ENCODE measurements around the gene ZNF385C.

ZNF385C gene

DNA sequence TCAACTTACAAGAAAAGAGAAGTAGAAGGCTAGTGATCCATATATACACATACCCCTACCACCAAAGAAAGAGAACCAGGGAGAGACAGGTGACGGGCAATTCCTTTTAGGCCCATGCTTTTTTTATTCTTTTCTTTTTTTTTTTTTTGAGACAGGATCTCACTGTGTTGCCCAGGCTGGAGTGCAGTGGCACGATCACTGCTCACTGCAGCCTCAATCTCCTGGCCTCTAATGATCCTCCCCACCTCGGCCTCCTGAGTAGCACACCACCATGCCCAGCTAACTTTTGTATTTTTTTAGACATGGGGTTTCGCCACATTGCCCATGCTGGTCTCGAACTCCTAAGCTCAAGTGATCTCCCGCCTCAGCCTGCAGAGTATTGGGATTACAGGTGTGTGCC is 29.1 kb upstream of the ZNF385C start:
- no peak for DNase-seq (ENCODE audit: insufficient read length, low spot score)
- FAIRE-seq, result no peak
- TF ChIP-seq PAX5 (IDR thresholded peaks at IDR 0.05; ENCODE audit: insufficient read depth, low read length, severe bottlenecking), result no peak
- no peak for TF ChIP-seq POLR2AphosphoS5 (IDR thresholded peaks at IDR 0.05; ENCODE audit: low read depth, low read length)
- no peak for TF ChIP-seq POU2F2 (IDR thresholded peaks at IDR 0.05; ENCODE audit: low read depth, low read length)
- TF ChIP-seq TAF1 (IDR thresholded peaks at IDR 0.05; ENCODE audit: low read depth, low read length), result no peak
- TF ChIP-seq POLR2A (IDR thresholded peaks at IDR 0.05; ENCODE audit: low read depth, low read length), result no peak
- TF ChIP-seq SPI1 (IDR thresholded peaks at IDR 0.05; ENCODE audit: low read depth, low read length), result no peak

DNA sequence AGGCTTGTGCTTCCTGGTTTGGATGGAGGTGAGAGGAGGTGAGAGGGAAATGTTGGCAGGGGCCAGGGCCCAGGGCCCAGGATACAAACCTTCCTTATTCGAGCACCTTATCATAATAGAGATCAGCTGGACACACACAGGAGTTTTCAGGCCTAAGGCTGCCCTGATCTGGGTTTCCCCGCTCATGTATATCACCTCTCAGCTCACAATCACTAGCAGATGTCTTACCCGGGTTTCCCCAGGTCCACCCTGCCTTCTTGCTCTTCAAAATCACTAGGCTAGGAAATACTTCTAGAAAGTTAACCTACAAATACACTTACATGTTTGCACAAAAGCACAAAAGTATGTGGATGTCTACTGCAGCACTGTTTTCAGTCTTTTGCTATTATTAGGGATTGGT is 28.6 kb upstream of the ZNF385C start:
- TF ChIP-seq POU2F2 (IDR thresholded peaks at IDR 0.05; ENCODE audit: low read depth, low read length) (no peak), TAF1 (IDR thresholded peaks at IDR 0.05; ENCODE audit: low read depth, low read length) (no peak), POLR2AphosphoS5 (IDR thresholded peaks at IDR 0.05; ENCODE audit: low read depth, low read length) (no peak), PAX5 (IDR thresholded peaks at IDR 0.05; ENCODE audit: insufficient read depth, low read length, severe bottlenecking) (no peak), POLR2A (IDR thresholded peaks at IDR 0.05; ENCODE audit: low read depth, low read length) (no peak), SPI1 (IDR thresholded peaks at IDR 0.05; ENCODE audit: low read depth, low read length) (no peak)
- no peak for DNase-seq (ENCODE audit: insufficient read length, low spot score)
- no peak for FAIRE-seq

DNA sequence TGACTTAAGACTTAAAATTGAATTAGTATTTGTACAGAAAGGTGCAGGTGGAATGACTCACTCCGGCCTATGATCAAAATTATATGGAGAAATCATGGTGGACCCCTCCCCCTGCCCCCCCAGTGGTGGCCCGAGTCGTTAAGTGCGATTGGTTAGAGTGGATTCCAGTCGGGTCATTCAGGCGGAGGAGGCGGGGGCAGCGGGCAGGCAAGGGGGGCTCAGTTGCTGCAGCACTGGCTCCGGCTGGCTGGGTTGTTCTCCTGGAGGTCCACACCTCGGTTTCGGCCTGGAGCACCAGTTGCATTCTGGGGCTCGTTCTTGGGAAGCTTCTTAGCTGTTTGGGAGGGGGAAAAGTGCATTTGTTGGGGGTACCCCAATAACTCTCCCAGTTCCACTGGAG is 27.3 kb upstream of the ZNF385C start:
- FAIRE-seq (no peak), DNase-seq (ENCODE audit: insufficient read length, low spot score) (no peak)
- no peak for TF ChIP-seq TAF1 (IDR thresholded peaks at IDR 0.05; ENCODE audit: low read depth, low read length)
- no peak for TF ChIP-seq PAX5 (IDR thresholded peaks at IDR 0.05; ENCODE audit: insufficient read depth, low read length, severe bottlenecking)
- no peak for TF ChIP-seq POLR2A (IDR thresholded peaks at IDR 0.05; ENCODE audit: low read depth, low read length)
- no peak for TF ChIP-seq SPI1 (IDR thresholded peaks at IDR 0.05; ENCODE audit: low read depth, low read length)
- TF ChIP-seq POU2F2 (IDR thresholded peaks at IDR 0.05; ENCODE audit: low read depth, low read length), result no peak
- TF ChIP-seq POLR2AphosphoS5 (IDR thresholded peaks at IDR 0.05; ENCODE audit: low read depth, low read length), result no peak

DNA sequence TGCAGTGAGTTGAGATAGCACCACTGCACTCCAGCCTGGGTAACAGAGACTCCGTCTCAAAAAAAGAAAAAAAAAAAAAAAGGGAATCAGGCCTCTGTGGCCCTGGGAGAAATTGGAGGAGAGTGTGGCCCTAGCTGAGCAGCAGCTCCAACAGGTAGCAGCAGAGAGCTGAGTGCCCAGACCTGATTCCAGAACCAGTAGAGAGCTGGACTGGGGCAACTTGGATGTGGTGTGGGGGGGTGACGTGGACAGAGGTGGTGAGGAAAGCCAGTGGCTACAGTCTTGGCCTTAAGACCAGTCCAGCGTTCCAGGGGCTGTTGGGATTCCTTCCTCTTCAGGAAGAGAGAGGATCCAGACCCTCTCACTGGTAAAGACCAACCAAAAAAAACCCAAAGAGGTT is 26.0 kb upstream of the ZNF385C start:
- TF ChIP-seq TAF1 (IDR thresholded peaks at IDR 0.05; ENCODE audit: low read depth, low read length) (no peak), POLR2A (IDR thresholded peaks at IDR 0.05; ENCODE audit: low read depth, low read length) (no peak), PAX5 (IDR thresholded peaks at IDR 0.05; ENCODE audit: insufficient read depth, low read length, severe bottlenecking) (no peak), POLR2AphosphoS5 (IDR thresholded peaks at IDR 0.05; ENCODE audit: low read depth, low read length) (no peak), SPI1 (IDR thresholded peaks at IDR 0.05; ENCODE audit: low read depth, low read length) (no peak), POU2F2 (IDR thresholded peaks at IDR 0.05; ENCODE audit: low read depth, low read length) (no peak)
- FAIRE-seq, result no peak
- no peak for DNase-seq (ENCODE audit: insufficient read length, low spot score)

DNA sequence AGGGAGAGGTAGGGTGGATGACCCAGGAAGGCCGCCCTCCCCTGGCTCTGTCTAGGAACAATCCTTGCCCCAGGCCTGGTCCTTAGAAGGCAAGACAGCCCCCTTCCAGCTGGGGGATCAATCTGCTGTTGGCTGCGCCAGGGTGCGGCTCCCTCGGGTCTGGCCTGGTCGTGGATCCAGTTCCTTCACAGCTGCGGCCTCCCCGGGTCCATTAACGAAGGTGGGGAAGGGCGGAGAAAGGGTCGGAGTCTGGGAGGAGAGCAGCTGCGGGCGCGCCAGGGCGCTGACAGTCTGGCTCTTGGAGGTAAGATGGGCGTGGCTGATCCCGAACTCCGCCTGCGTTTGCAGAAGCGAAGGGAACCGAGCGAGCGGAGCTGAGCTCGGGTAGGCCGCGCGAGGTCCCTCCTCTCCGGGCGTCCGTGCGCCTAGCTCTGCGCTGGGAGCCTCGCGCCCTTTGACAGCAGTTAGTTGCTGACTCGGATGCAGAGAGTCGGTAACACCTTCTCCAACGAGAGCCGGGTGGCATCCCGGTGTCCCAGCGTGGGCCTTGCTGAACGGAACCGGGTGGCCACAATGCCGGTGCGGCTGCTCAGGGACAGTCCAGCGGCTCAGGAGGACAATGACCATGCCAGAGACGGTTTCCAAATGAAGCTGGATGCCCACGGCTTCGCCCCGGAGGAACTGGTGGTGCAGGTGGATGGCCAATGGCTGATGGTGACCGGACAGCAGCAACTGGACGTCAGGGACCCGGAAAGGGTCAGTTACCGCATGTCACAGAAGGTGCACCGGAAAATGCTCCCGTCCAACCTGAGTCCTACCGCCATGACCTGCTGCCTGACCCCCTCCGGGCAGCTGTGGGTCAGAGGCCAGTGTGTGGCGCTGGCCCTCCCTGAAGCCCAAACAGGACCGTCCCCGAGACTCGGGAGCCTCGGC is 24.4 kb upstream of the ZNF385C start, which contains the start of gene HSPB9:
TSS of gene HSPB9 (plus strand) at position 434 of the 933 bp plus-strand sequence. CDS start at position 481, 47 bp downstream.
- TF ChIP-seq POLR2A (IDR thresholded peaks at IDR 0.05; ENCODE audit: low read depth, low read length) (no peak), TAF1 (IDR thresholded peaks at IDR 0.05; ENCODE audit: low read depth, low read length) (no peak), POLR2AphosphoS5 (IDR thresholded peaks at IDR 0.05; ENCODE audit: low read depth, low read length) (no peak), SPI1 (IDR thresholded peaks at IDR 0.05; ENCODE audit: low read depth, low read length) (no peak), PAX5 (IDR thresholded peaks at IDR 0.05; ENCODE audit: insufficient read depth, low read length, severe bottlenecking) (no peak), POU2F2 (IDR thresholded peaks at IDR 0.05; ENCODE audit: low read depth, low read length) (no peak)
- DNase-seq (ENCODE audit: insufficient read length, low spot score), result no peak
- no peak for FAIRE-seq

DNA sequence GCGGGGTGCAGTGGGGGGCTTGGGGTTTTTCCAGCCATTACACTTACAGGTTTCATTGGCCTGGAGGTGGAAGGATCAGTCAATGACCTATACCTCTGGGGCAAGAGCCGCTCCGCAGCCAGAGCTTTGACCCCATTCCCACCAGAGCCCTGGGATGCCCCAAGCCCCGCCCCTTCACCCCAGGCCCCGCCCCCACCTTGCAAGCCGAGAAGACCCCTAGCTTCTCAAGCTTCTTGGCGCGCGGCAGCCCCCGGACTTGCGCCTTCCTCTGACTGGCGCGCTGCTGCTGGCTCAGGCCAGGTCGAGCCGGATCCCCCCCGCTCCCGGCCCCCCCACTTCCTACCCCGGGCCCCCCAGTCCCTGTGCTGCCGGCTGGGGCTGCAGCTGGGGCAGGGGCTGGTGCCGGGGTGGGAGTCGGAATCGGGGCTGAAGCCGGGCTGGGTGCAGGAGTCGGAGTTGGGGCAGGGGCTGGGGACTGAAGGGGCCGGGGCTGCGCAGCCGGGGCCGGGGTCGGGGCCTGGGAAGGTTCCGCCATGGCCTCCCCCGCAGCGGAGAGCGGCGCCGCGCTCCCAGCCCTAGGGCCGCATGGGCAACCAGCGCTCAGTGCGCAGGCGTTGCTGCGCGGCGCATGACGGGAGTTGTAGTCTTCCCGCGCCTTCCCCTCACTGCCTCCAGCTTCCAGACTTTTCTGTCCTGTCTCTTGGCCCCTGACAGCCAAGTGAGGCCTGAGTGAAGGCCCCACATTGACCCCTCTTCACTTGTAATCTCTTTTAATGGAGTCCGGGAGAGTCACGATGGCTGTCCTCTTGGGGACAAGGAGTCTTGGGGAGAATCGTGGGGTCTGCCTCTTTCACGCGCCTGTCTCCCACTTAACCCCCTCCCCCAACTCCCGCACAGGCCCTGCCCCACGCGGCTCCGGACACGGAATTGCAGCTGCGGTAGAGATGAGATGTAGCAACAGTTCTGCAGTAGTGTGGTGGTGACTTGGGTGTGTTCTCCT is 22.8 kb upstream of the ZNF385C start, which contains the start of gene KAT2A:
TSS of gene KAT2A (minus strand) at position 598 of the 1,000 bp plus-strand sequence. CDS start at position 535, 63 bp downstream.
- DNase-seq (ENCODE audit: insufficient read length, low spot score) (peak; percentile 97), FAIRE-seq (peak; percentile 99)
- TF ChIP-seq SPI1 (IDR thresholded peaks at IDR 0.05; ENCODE audit: low read depth, low read length), result 0 out of 2 replicates have a peak, but pooled peaks have one; percentile 18
- TF ChIP-seq TAF1 (IDR thresholded peaks at IDR 0.05; ENCODE audit: low read depth, low read length), result no peak
- peak; percentile 72; the same call in 1 of the 2 replicates for TF ChIP-seq POLR2AphosphoS5 (IDR thresholded peaks at IDR 0.05; ENCODE audit: low read depth, low read length)
- TF ChIP-seq PAX5 (IDR thresholded peaks at IDR 0.05; ENCODE audit: insufficient read depth, low read length, severe bottlenecking), result no peak
- TF ChIP-seq POLR2A (IDR thresholded peaks at IDR 0.05; ENCODE audit: low read depth, low read length), result peak; percentile 63; the same call in 1 of the 2 replicates

DNA sequence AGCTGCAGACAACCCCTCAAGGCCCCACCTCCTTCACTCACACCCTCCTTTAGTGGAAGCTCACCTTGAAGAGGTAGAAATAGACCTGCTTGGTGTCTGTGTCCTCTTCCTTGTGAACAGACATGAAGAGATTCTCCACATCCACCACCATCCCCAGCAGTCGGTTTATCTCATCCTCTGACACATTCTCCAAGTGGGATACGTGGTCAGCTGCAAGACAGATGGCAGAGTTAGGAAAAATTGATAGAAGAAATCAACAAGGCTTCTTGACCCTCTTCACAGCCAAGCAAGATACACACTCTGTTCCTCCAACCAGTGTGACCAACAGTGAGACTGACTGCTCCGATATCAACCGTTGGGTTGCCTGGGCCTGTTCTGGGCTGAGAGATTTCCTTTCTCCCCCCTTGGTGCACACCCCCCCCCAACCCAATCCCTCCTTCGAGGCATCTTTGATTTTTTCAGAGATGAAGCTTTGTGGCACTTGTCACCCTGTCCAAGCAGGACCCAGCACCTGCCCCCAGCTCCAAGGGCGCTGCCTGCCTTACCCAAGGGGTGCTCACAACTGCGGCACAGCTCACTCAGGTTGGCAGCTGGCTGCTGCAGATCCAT is 22.0 kb upstream of the ZNF385C start:
- DNase-seq (ENCODE audit: insufficient read length, low spot score), result no peak

DNA sequence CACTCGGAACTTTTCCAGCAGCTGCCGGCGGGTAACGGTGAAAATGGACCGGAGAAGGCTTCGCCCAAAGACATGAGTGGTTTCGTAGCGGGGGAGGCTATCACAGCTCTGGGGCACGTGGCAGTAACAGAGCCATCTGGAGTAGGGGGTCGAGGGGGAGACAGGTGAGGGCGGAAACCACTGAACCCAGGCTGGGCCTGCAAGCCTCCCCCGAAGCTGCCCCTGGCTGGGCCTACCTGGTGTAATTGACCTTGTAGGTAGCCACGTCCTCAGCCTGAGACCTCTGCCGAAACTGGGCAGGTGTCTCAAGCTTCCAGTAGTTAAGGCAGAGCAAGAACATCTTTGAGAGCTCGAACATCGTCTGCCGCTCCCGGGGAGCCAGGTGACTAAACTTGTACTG is 21.0 kb upstream of the ZNF385C start:
- TF ChIP-seq POU2F2 (IDR thresholded peaks at IDR 0.05; ENCODE audit: low read depth, low read length), result no peak
- no peak for TF ChIP-seq PAX5 (IDR thresholded peaks at IDR 0.05; ENCODE audit: insufficient read depth, low read length, severe bottlenecking)
- TF ChIP-seq TAF1 (IDR thresholded peaks at IDR 0.05; ENCODE audit: low read depth, low read length), result no peak
- TF ChIP-seq POLR2A (IDR thresholded peaks at IDR 0.05; ENCODE audit: low read depth, low read length), result no peak
- TF ChIP-seq POLR2AphosphoS5 (IDR thresholded peaks at IDR 0.05; ENCODE audit: low read depth, low read length), result no peak
- no peak for DNase-seq (ENCODE audit: insufficient read length, low spot score)
- no peak for FAIRE-seq

More for the DNA sequence above, 22.0 kb upstream of the ZNF385C start:
- FAIRE-seq, result peak; percentile 76
- no peak for TF ChIP-seq POLR2AphosphoS5 (IDR thresholded peaks at IDR 0.05; ENCODE audit: low read depth, low read length)

All from GM12891 (cell line).